H1 (cell line): ENCODE measurements around the gene ARHGDIB. TPM values are rescaled to one million over a fixed set of nuclear protein-coding genes. Genes with fewer than 3 reads are reported as not detected.

Experiments
- CTCF ChIA-PET: fragments of 300-600 bp; sonication (Branson Sonifier 250); formaldehyde crosslinking; loops from one replicate; lab custom pipeline; 2021; ENCODE audit not compliant: partially characterized antibody; lab: Charles Lee
- POLR2A ChIA-PET: fragments of 300-600 bp; sonication (Branson Sonifier 250); formaldehyde crosslinking; loops from one replicate; lab custom pipeline; 2021; ENCODE audit warnings: inconsistent platforms; ENCODE audit not compliant: partially characterized antibody; lab: Charles Lee
- DNase-seq, 2 experiments: peaks; one replicate each; pipeline versions ENCODE4 v3.0.0 to v3.0.0-alpha.2; 2010 to 2022; ENCODE audit warnings: low spot score in 2 of 2, low read depth in 1 of 2, mixed read lengths in 1 of 2
- FAIRE-seq: peaks from 2 replicates; lab custom pipeline; 2011; peaks lifted over from hg19 to GRCh38; lab: Jason Lieb, UNC
- H2AFZ ChIP-seq: 2 replicates; pipeline ENCODE4 v1.8.1; 2012; ENCODE audit warnings: low read length, inconsistent platforms
- H2AK5ac ChIP-seq: 2 replicates; pipeline ENCODE4 v1.6.1; 2013; ENCODE audit warnings: low read depth, low read length
- H2BK120ac ChIP-seq: replicated peaks from 2 replicates; pipeline ENCODE3; 2013; ENCODE audit warnings: low read depth, low read length, inconsistent platforms
- H2BK12ac ChIP-seq: 2 replicates; pipeline ENCODE4 v1.6.1; 2013; ENCODE audit warnings: low read depth, low read length
- H2BK15ac ChIP-seq: 2 replicates; pipeline ENCODE4 v1.6.1; 2013; ENCODE audit warnings: low read length
- H2BK20ac ChIP-seq: 2 replicates; pipeline ENCODE4 v1.6.1; 2013; ENCODE audit warnings: low read length
- H2BK5ac ChIP-seq: 2 replicates; pipeline ENCODE4 v1.6.1; 2013; ENCODE audit warnings: low read depth, low read length
- H3K14ac ChIP-seq: 2 replicates; pipeline ENCODE4 v1.6.1; 2013; ENCODE audit warnings: inconsistent platforms; ENCODE audit not compliant: insufficient read length
- H3K18ac ChIP-seq: 2 replicates; pipeline ENCODE4 v1.6.1; 2013; ENCODE audit warnings: low read length; ENCODE audit errors: extremely low read depth
- H3K23ac ChIP-seq: 2 replicates; pipeline ENCODE4 v1.6.1; 2013; ENCODE audit warnings: inconsistent platforms; ENCODE audit not compliant: insufficient read length
- H3K23me2 ChIP-seq: 2 replicates; pipeline ENCODE4 v1.6.1; 2013; ENCODE audit warnings: low read depth, low read length
- H3K27ac ChIP-seq: 2 replicates; pipeline ENCODE4 v1.6.1; 2011; ENCODE audit warnings: low read depth, low read length, inconsistent platforms
- H3K27me3 ChIP-seq, 4 experiments: replicated peaks in 1 of 4; 1 replicate in 1 of 4; 2 replicates in 3 of 4; pipeline versions ENCODE4 v1.6.1 to v1.8.1; 2011 to 2013; ENCODE audit warnings: low read length in 3 of 4, mild to moderate bottlenecking in 3 of 4, inconsistent platforms in 2 of 4, mixed read lengths in 2 of 4, moderate library complexity in 1 of 4; ENCODE audit not compliant: control insufficient read depth in 3 of 4, insufficient read depth in 3 of 4; ENCODE audit errors: extremely low read depth in 1 of 4
- H3K36me3 ChIP-seq, 4 experiments: 2 replicates each; pipeline versions ENCODE4 v1.6.1 to v1.8.1; 2011 to 2013; ENCODE audit warnings: mild to moderate bottlenecking in 4 of 4, low read length in 3 of 4, moderate library complexity in 2 of 4, control low read depth in 1 of 4, inconsistent platforms in 1 of 4; ENCODE audit not compliant: insufficient read depth in 4 of 4, control insufficient read depth in 2 of 4
- H3K4ac ChIP-seq: replicated peaks from 2 replicates; pipeline ENCODE3; 2013; ENCODE audit warnings: low read length, low read depth, mixed read lengths, inconsistent platforms; ENCODE audit not compliant: insufficient read length
- H3K4me1 ChIP-seq, 4 experiments: replicated peaks in 1 of 4; 1 replicate in 1 of 4; 2 replicates in 3 of 4; pipeline versions ENCODE4 v1.6.1 to v1.8.1; 2011 to 2013; ENCODE audit warnings: low read length in 3 of 4, inconsistent platforms in 2 of 4, mixed read lengths in 1 of 4; ENCODE audit not compliant: insufficient read depth in 4 of 4, control insufficient read depth in 3 of 4
- H3K4me2 ChIP-seq, 2 experiments: 2 replicates each; pipeline versions ENCODE4 v1.6.1 to v1.8.1; 2011 to 2013; ENCODE audit warnings: low read depth in 2 of 2, low read length in 2 of 2, control low read depth in 1 of 2, inconsistent platforms in 1 of 2, mild to moderate bottlenecking in 1 of 2; ENCODE audit not compliant: insufficient read depth in 1 of 2
- H3K4me3 ChIP-seq, 4 experiments: fragments of 200-600, 300-600 bp in 1 of 4; sonication (generic), shearing (Covaris generic), sonication (Bioruptor Twin) in 1 of 4; 2 replicates each; pipeline versions ENCODE4 v1.5.1 to v1.8.1; 2011 to 2016; ENCODE audit warnings: low read length in 4 of 4, low read depth in 3 of 4, control low read depth in 2 of 4, inconsistent platforms in 2 of 4, mild to moderate bottlenecking in 2 of 4, mixed read lengths in 1 of 4, moderate library complexity in 1 of 4; ENCODE audit not compliant: insufficient read depth in 2 of 4; ENCODE audit errors: extremely low read depth in 1 of 4
- H3K56ac ChIP-seq: replicated peaks from 2 replicates; pipeline ENCODE3; 2013; ENCODE audit warnings: low read depth, mild to moderate bottlenecking, mixed read lengths, low read length, inconsistent platforms; ENCODE audit not compliant: insufficient read length
- H3K79me1 ChIP-seq: 2 replicates; pipeline ENCODE4 v1.6.1; 2013; ENCODE audit warnings: low read depth, low read length, control low read depth
- H3K79me2 ChIP-seq, 2 experiments: 2 replicates each; pipeline versions ENCODE4 v1.6.1 to v1.8.1; 2012 to 2013; ENCODE audit warnings: low read length in 2 of 2, mild to moderate bottlenecking in 2 of 2, inconsistent platforms in 1 of 2; ENCODE audit not compliant: insufficient read depth in 2 of 2, control insufficient read depth in 1 of 2
- H3K9ac ChIP-seq, 4 experiments: replicated peaks in 1 of 4; 1 replicate in 1 of 4; 2 replicates in 3 of 4; pipeline versions ENCODE4 v1.6.1 to v1.8.1; 2011 to 2013; ENCODE audit warnings: low read depth in 3 of 4, low read length in 3 of 4, control low read depth in 2 of 4, mild to moderate bottlenecking in 2 of 4, moderate library complexity in 2 of 4, inconsistent platforms in 1 of 4; ENCODE audit errors: extremely low read depth in 1 of 4
- H3K9me3 ChIP-seq, 2 experiments: 2 replicates each; pipeline versions ENCODE4 v1.6.1 to v1.8.1; 2012 to 2013; ENCODE audit warnings: mild to moderate bottlenecking in 2 of 2, moderate library complexity in 2 of 2, control low read depth in 1 of 2, inconsistent platforms in 1 of 2, low read depth in 1 of 2, low read length in 1 of 2, mixed read lengths in 1 of 2; ENCODE audit not compliant: insufficient read depth in 2 of 2
- H4K20me1 ChIP-seq, 2 experiments: replicated peaks in 1 of 2; 2 replicates each; pipeline versions ENCODE3 to v1.8.1; 2011 to 2013; ENCODE audit warnings: inconsistent platforms in 2 of 2, low read length in 2 of 2, mild to moderate bottlenecking in 1 of 2; ENCODE audit not compliant: insufficient read depth in 2 of 2, control insufficient read depth in 1 of 2
- H4K5ac ChIP-seq: 2 replicates; pipeline ENCODE4 v1.6.1; 2013; ENCODE audit warnings: low read length, low read depth, mixed read lengths, inconsistent platforms; ENCODE audit not compliant: insufficient read length
- H4K8ac ChIP-seq: 2 replicates; pipeline ENCODE4 v1.8.0; 2013; ENCODE audit warnings: mild to moderate bottlenecking, moderate library complexity, low read length, inconsistent platforms; ENCODE audit not compliant: insufficient read depth; ENCODE audit errors: extremely low read depth
- H4K91ac ChIP-seq: replicated peaks from 2 replicates; pipeline ENCODE3; 2013; ENCODE audit warnings: low read length, mixed read lengths, inconsistent platforms; ENCODE audit not compliant: insufficient read length
- BRCA1 ChIP-seq: IDR thresholded peaks from 2 replicates; pipeline ENCODE4 v1.6.1; 2012; ENCODE audit warnings: low read depth, low read length, improper control_type of control experiment
- CEBPB ChIP-seq: IDR thresholded peaks from 2 replicates; pipeline ENCODE4 v1.6.1; 2012; ENCODE audit warnings: low read depth, low read length
- CTBP2 ChIP-seq: IDR thresholded peaks from 2 replicates; pipeline ENCODE4 v1.7.0; 2011; ENCODE audit warnings: borderline replicate concordance, mild to moderate bottlenecking, moderate library complexity, mixed read lengths, low read length; ENCODE audit not compliant: insufficient read depth, insufficient read length
- E2F6 ChIP-seq: IDR thresholded peaks from 2 replicates; pipeline ENCODE4 v1.6.1; 2012; ENCODE audit warnings: inconsistent platforms
- EGR1 ChIP-seq: IDR thresholded peaks from 2 replicates; pipeline ENCODE4 v1.6.1; 2011; ENCODE audit warnings: low read depth, low read length, borderline replicate concordance
- GTF2F1 ChIP-seq: IDR thresholded peaks from 2 replicates; pipeline ENCODE4 v1.6.1; 2012; ENCODE audit warnings: low read depth, low read length, improper control_type of control experiment, borderline replicate concordance
- JUND ChIP-seq: IDR thresholded peaks from 2 replicates; pipeline ENCODE4 v1.6.1; 2011; ENCODE audit warnings: mild to moderate bottlenecking, improper control_type of control experiment, low read length
- KDM1A ChIP-seq: fragments of 200-600, 300-600 bp; sonication (generic); IDR thresholded peaks from 2 replicates; pipeline ENCODE4 v1.7.1; 2016; ENCODE audit warnings: mild to moderate bottlenecking, low read length, borderline replicate concordance
- SIN3A ChIP-seq, 2 experiments: IDR thresholded peaks in 1 of 2; conservative IDR thresholded peaks in 1 of 2; 2 replicates each; pipeline ENCODE4 v1.6.1; 2011 to 2012; ENCODE audit warnings: low read length in 2 of 2, improper control_type of control experiment in 1 of 2, low read depth in 1 of 2, mild to moderate bottlenecking in 1 of 2
- SP4 ChIP-seq: IDR thresholded peaks from 2 replicates; pipeline ENCODE4 v1.6.1; 2012; ENCODE audit warnings: low read length, inconsistent platforms
- TAF1 ChIP-seq: IDR thresholded peaks from 2 replicates; pipeline ENCODE4 v1.6.1; 2011; ENCODE audit warnings: mild to moderate bottlenecking, low read depth, low read length
- TBP ChIP-seq: IDR thresholded peaks from 2 replicates; pipeline ENCODE4 v1.6.1; 2011; ENCODE audit warnings: low read depth, low read length, improper control_type of control experiment
- ZNF274 ChIP-seq: IDR thresholded peaks from 2 replicates; pipeline ENCODE4 v1.7.0; 2012; ENCODE audit warnings: low read length, borderline replicate concordance; ENCODE audit errors: extremely low read depth
- WGBS, 2 experiments: shearing (Covaris generic) in 1 of 2; methylation state at CpG; one replicate each; pipeline versions ENCODE4 v1.1.6 to v1.1.7; 2013 to 2015; ENCODE audit warnings: low lambda C conversion rate in 2 of 2, mixed read lengths in 2 of 2, inconsistent platforms in 1 of 2, low coverage in 1 of 2, missing lambda C conversion rate in 1 of 2; ENCODE audit not compliant: insufficient replicate concordance in 2 of 2, insufficient coverage in 1 of 2, insufficient read length in 1 of 2; ENCODE audit errors: extremely low coverage in 1 of 2, missing lambda C conversion rate in 1 of 2; 5-methylcytosine and 5-hydroxymethylcytosine counted together
- polyA plus RNA-seq, 7 experiments: library from polyadenylated mRNA; depleted of rRNA in 3 of 7; stranded (reverse) in 5 of 7; unstranded in 2 of 7; fragments of >200 nt in 5 of 7; fragments of 200-250 nt in 2 of 7; gene quantifications; 1 replicate in 5 of 7; 2 replicates in 1 of 7; 4 replicates in 1 of 7; pipeline versions ENCODE4 v1.2.1 to v1.2.3, GENCODE V29; 2011 to 2013; ENCODE audit warnings: missing spikeins in 2 of 7, mixed read lengths in 2 of 7
- total RNA-seq: library from RNA; stranded (reverse); fragmentation: NEBNext Ultra II Directional; extraction: Animal tissue kit (Norgen Biotek cat#: 25700); gene quantifications from 2 replicates; pipeline ENCODE4 v1.2.1, GENCODE V29; 2021
- TF ChIP-seq, protein P1 (sequence below): IDR thresholded peaks from 2 replicates; pipeline ENCODE4 v1.6.1; 2012; ENCODE audit warnings: inconsistent platforms

The ARHGDIB gene
- total and polyA plus RNA-seq, 2 of the 8 experiments (the other 6 are each of a cell fraction or from before 2014, with no cell fraction given): 0.82 to 1.3 TPM

DNA sequence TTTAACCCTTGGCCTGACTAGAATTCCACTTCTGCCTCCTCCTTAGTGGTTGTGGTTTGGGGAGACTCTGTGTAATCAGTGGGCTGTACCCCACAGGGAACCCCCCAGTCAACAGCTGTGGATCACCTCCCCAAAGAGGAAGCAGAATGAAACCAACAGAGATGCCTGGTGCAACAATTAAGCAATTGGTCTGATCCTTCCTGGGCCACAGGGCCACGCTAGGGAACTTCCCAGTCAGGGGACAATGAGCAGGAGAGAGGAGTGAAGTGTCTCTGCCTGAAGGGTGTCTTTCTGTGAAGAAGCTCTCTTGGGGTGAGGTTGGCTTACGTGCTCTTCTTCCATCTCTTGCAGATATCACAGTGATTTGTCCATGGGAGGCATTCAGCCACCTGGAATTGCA is 19.6 kb upstream of the ARHGDIB start:
- Histone ChIP-seq H2BK15ac (no peak overlapping the region), H2BK12ac (no peak overlapping the region), H4K20me1 (no peaks in the 10 kb centered on the region), H3K23ac (no peak overlapping the region), H3K4me1 (no peaks in the 10 kb centered on the region), H3K4me3 (no peak overlapping the region), H4K5ac (no peak overlapping the region), H2AFZ (no peak overlapping the region), H3K36me3 (no peaks in the 10 kb centered on the region), H4K91ac (no peak overlapping the region), H2BK5ac (no peak overlapping the region), H3K18ac (no peak overlapping the region), H3K4ac (no peak overlapping the region), H3K79me2 (no peaks in the 10 kb centered on the region), H3K14ac (no peak overlapping the region), H3K56ac (no peak overlapping the region), H2BK20ac (no peak overlapping the region), H3K23me2 (no peaks in the 10 kb centered on the region), H3K27me3 (no peaks in the 10 kb centered on the region), H3K27ac (no peak overlapping the region), H3K79me1 (no peaks in the 10 kb centered on the region), H3K9me3 (no peaks in the 10 kb centered on the region), H3K4me2 (no peak overlapping the region), H3K9ac (no peak overlapping the region), H4K8ac (no peak overlapping the region), H2BK120ac (no peak overlapping the region), H2AK5ac (no peak overlapping the region)
- FAIRE-seq (no peak), DNase-seq (no peak)
- WGBS, 2 experiments: 96% methylated on average over 2 of the region's 2 CpGs; no CpG with 5 or more reads in 1 of the 2 experiments
- ChIA-PET POLR2A (no interaction called here), CTCF (interaction anchor here (0.7 to 1.2 kb wide), 4 partner anchors 9 to 135 kb away, joined by 3 to 4 read pairs (median 3); partner anchors contain the start of gene ERP27)
- TF ChIP-seq BRCA1 (no peak), KDM1A (no peak), TBP (no peak), CEBPB (no peak), TAF1 (no peak), CTBP2 (no peak), JUND (no peak), ZNF274 (no peak), SIN3A (conservative IDR thresholded peaks at IDR 0.05 in 1 of 2, IDR thresholded peaks at IDR 0.05 in 1 of 2; ENCODE audit: low read depth in 1 of 2, low read length in 2 of 2) (no peak), EGR1 (no peak), E2F6 (no peak), SP4 (no peak), GTF2F1 (no peak)
- TF ChIP-seq, protein P1, sequence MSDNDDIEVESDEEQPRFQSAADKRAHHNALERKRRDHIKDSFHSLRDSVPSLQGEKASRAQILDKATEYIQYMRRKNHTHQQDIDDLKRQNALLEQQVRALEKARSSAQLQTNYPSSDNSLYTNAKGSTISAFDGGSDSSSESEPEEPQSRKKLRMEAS: no peak
